ENCODE data around the gene C7orf33. TPM values are rescaled to one million over a fixed set of nuclear protein-coding genes. Genes with fewer than 3 reads are reported as not detected.
A peak's percentile ranks its signal among the peaks of the same experiment; 100 is the strongest.

Gene C7orf33
- polyA plus RNA-seq, 3 donors, result 0.05 TPM; not detected in 2

GRCh38 chr7:148575640-148576411 lies 14.7 kb upstream of the C7orf33 start:
- H3K4me3 ChIP-seq (replicated peaks in 1 of 3; ENCODE audit: low read depth in 2 of 3, low read length in 3 of 3), result no peak overlapping the region

GRCh38 chr7:148579366-148579765 lies 11.2 kb upstream of the C7orf33 start:
- H3K9me3 Mint-ChIP-seq, result no peaks in the 10 kb centered on the region
- intact Hi-C loops (cut with micrococcal nuclease), result no loop called here

More at GRCh38 chr7:148575640-148576411, 14.7 kb upstream of the C7orf33 start:
- intact Hi-C loops (cut with micrococcal nuclease), result no loop called here
- no peak overlapping the region for H3K27ac ChIP-seq (ENCODE audit: low read depth in 1 of 2, low read length in 2 of 2)
- peak; percentile 38 to 62 (median 62) for DNase-seq
- H3K27me3 Mint-ChIP-seq (ENCODE audit: low read depth in 3 of 3), result peaks cover 0 to 2% (median 0%) of the 10 kb centered on the region in 3 donors
- no peaks in the 10 kb centered on the region for H3K27me3 ChIP-seq (ENCODE audit: control insufficient read depth in 2 of 2, insufficient read depth in 2 of 2, low read length in 2 of 2)
- H3K79me2 ChIP-seq (ENCODE audit: insufficient read depth, low read length), result no peaks in the 10 kb centered on the region
- peak; percentile 89 for TF ChIP-seq CTCF (IDR thresholded peaks at IDR 0.05)
- peak overlapping the region in 3 of 7 donors; percentile 15 to 64 (median 26) for H3K27ac Mint-ChIP-seq
- no peak overlapping the region for H3K4me3 Mint-ChIP-seq
- H3K4me1 Mint-ChIP-seq, result peaks cover 16% of the 10 kb centered on the region
- H3K9ac ChIP-seq (ENCODE audit: insufficient read depth, low read length, poor library complexity, severe bottlenecking), result no peak overlapping the region
- peaks cover 8 to 11% of the 10 kb centered on the region in 2 donors for H3K4me1 ChIP-seq (ENCODE audit: control insufficient read depth in 1 of 2, insufficient read depth in 2 of 2, low read length in 2 of 2)
- no peak overlapping the region for H3K4me2 ChIP-seq (replicated peaks; ENCODE audit: extremely low read depth, low read length, poor library complexity, severe bottlenecking)
- H2AFZ ChIP-seq (ENCODE audit: insufficient read depth, low read depth, low read length, poor library complexity, severe bottlenecking), result peak overlapping the region; percentile 39
- 0% methylated on average over 2 of the region's 8 CpGs for WGBS (ENCODE audit: insufficient coverage)
- H4K20me1 ChIP-seq (ENCODE audit: insufficient read depth, low read length), result no peaks in the 10 kb centered on the region
- H3K36me3 Mint-ChIP-seq, result peaks cover 0 to under 1% of the 10 kb centered on the region in 2 donors
- H3K36me3 ChIP-seq (replicated peaks in 1 of 2; ENCODE audit: control insufficient read depth in 1 of 2, insufficient read depth in 2 of 2, low read length in 2 of 2), result no peaks in the 10 kb centered on the region
- peaks cover 0 to 2% (median 1%) of the 10 kb centered on the region in 7 donors for H3K9me3 Mint-ChIP-seq
- H3K9me3 ChIP-seq (replicated peaks in 1 of 2; ENCODE audit: control insufficient read depth in 1 of 2, insufficient read depth in 1 of 2, low read length in 2 of 2), result no peaks in the 10 kb centered on the region

More at GRCh38 chr7:148579366-148579765, 11.2 kb upstream of the C7orf33 start:
- no peak overlapping the region for H3K4me2 ChIP-seq (replicated peaks; ENCODE audit: extremely low read depth, low read length, poor library complexity, severe bottlenecking)
- no peaks in the 10 kb centered on the region for H3K79me2 ChIP-seq (ENCODE audit: insufficient read depth, low read length)
- Mint-ChIP-seq H3K4me1 (peaks cover 44% of the 10 kb centered on the region), H3K27ac (no peak overlapping the region), H3K27me3 (ENCODE audit: low read depth in 3 of 3) (no peaks in the 10 kb centered on the region), H3K4me3 (no peak overlapping the region), H3K36me3 (no peaks in the 10 kb centered on the region)
- no CpG with 5 or more reads among the region's 4 CpGs for WGBS (ENCODE audit: insufficient coverage)
- H4K20me1 ChIP-seq (ENCODE audit: insufficient read depth, low read length), result no peaks in the 10 kb centered on the region
- no peaks in the 10 kb centered on the region for H3K36me3 ChIP-seq (replicated peaks in 1 of 2; ENCODE audit: control insufficient read depth in 1 of 2, insufficient read depth in 2 of 2, low read length in 2 of 2)
- H2AFZ ChIP-seq (ENCODE audit: insufficient read depth, low read depth, low read length, poor library complexity, severe bottlenecking), result no peak overlapping the region
- H3K4me1 ChIP-seq (ENCODE audit: control insufficient read depth in 1 of 2, insufficient read depth in 2 of 2, low read length in 2 of 2), result peaks cover 36 to 42% of the 10 kb centered on the region in 2 donors
- DNase-seq, result peak in 1 of 3 donors; percentile 26
- no peaks in the 10 kb centered on the region for H3K27me3 ChIP-seq (ENCODE audit: control insufficient read depth in 2 of 2, insufficient read depth in 2 of 2, low read length in 2 of 2)
- no peak overlapping the region for H3K4me3 ChIP-seq (replicated peaks in 1 of 3; ENCODE audit: low read depth in 2 of 3, low read length in 3 of 3)
- no peak overlapping the region for H3K27ac ChIP-seq (ENCODE audit: low read depth in 1 of 2, low read length in 2 of 2)
- no peak overlapping the region for H3K9ac ChIP-seq (ENCODE audit: insufficient read depth, low read length, poor library complexity, severe bottlenecking)
- TF ChIP-seq CTCF (IDR thresholded peaks at IDR 0.05), result no peak
- no peaks in the 10 kb centered on the region for H3K9me3 ChIP-seq (replicated peaks in 1 of 2; ENCODE audit: control insufficient read depth in 1 of 2, insufficient read depth in 1 of 2, low read length in 2 of 2)

Measured in CD14-positive monocyte (primary cell).